ENCODE data around the gene PTPRJ.

DNA sequence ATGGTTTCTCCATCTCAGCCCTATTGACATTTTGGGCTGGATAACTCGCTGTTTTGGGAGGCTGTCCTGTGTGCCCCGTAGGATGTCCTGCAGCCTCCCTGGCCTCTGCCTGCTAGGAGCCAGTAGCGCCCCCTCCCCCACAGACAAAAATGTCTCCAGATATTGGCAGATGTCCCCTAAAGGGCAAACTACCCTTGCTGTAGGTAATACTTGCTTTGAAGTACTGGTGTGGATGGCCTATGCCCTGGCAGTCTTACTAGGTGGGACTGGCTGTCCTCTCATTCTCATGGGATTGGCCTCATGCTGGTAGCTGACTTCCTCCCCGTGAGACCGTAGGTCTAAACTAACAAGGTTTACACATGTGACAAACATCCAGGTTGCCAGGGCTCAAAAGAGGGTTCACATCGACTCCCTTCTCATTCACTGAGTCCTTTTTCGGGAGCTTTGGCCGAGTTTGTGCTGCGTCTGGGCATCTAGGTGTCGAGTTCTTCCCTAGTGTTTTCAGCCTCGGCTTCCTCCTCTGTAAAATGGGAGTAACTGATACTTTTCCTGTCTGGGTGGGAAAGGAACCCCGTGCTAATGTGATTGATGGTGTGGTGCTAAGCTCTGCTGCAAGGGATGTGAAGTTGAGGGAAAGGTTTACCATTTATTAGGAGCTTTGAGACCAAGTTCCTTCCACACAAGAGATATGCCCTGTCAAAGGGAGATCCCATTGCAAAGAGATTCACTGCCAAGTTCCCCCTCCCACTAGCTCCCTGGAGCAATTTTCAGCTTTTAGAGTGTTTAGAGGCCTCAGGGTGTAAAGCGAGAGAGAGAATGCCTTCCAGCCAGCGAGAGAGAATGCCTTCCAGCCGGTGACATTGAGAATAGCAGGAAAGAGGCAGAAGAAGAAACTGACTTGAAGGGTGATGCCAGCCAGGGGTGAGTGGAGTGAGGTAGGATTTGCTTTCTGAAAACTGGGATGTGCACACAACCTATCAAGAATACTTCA is 17.0 kb downstream of the PTPRJ start:
- TF ChIP-seq POLR2A (IDR thresholded peaks at IDR 0.05; ENCODE audit: low read depth, low read length) (no peak), POLR2AphosphoS5 (IDR thresholded peaks at IDR 0.05; ENCODE audit: low read depth, low read length) (no peak), TAF1 (IDR thresholded peaks at IDR 0.05; ENCODE audit: borderline replicate concordance, low read depth, low read length) (no peak)

Measured in GM12892 (cell line).